HUDEP-2 (cell line): ENCODE measurements around the gene TOGARAM2.

Experiments
- DNase-seq, 76 experiments: peaks; one replicate each; lab custom pipeline; 2025; ENCODE audit not compliant: unreplicated experiment in 76 of 76; lab: John Stamatoyannopoulos, UW

Gene TOGARAM2

GRCh38 chr2:28981016-28981441 is at the start of gene TOGARAM2:
TOGARAM2 (plus strand) TSS chr2:28981298; CDS start chr2:28994835, 13,537 bp downstream.
- DNase-seq: no peak

GRCh38 chr2:28934769-28935168 is 46.3 kb upstream of the TOGARAM2 start:
- no peak for DNase-seq

- no peak for DNase-seq
These were observed 40.1 kb upstream of the TOGARAM2 start for GRCh38 chr2:28941008-28941407.

- no peak for DNase-seq
These were observed 36.4 kb upstream of the TOGARAM2 start for GRCh38 chr2:28944535-28945248.

GRCh38 chr2:28948160-28948559 is 32.9 kb upstream of the TOGARAM2 start:
- no peak for DNase-seq

- no peak for DNase-seq
These were observed 31.9 kb upstream of the TOGARAM2 start for GRCh38 chr2:28949190-28949589.

- DNase-seq: peak in 1 of 76 experiments; percentile 5
These were observed 31.3 kb upstream of the TOGARAM2 start for GRCh38 chr2:28949617-28950305.

GRCh38 chr2:28950941-28951630 is 30.0 kb upstream of the TOGARAM2 start:
- DNase-seq: peak in 28 of 76 experiments; percentile 4 to 52 (median 18)

- DNase-seq: no peak
These were observed 28.9 kb upstream of the TOGARAM2 start for GRCh38 chr2:28951910-28952835.

GRCh38 chr2:28952836-28953211 is 28.3 kb upstream of the TOGARAM2 start:
- peak in 42 of 76 experiments; percentile 6 to 77 (median 29) for DNase-seq

- no peak for DNase-seq
These were observed 25.6 kb upstream of the TOGARAM2 start for GRCh38 chr2:28955467-28955866.

GRCh38 chr2:28956415-28956826 is 24.7 kb upstream of the TOGARAM2 start:
- DNase-seq: peak in 6 of 76 experiments; percentile 3 to 21 (median 12)

GRCh38 chr2:28956890-28957289 is 24.2 kb upstream of the TOGARAM2 start:
- DNase-seq: no peak

- peak in 32 of 76 experiments; percentile 2 to 61 (median 32) for DNase-seq
These were observed 22.4 kb upstream of the TOGARAM2 start for GRCh38 chr2:28958689-28959088.

GRCh38 chr2:28960401-28960800 is 20.7 kb upstream of the TOGARAM2 start:
- no peak for DNase-seq

- no peak for DNase-seq
These were observed 18.6 kb upstream of the TOGARAM2 start for GRCh38 chr2:28962505-28962904.

- no peak for DNase-seq
These were observed 10.5 kb upstream of the TOGARAM2 start for GRCh38 chr2:28970464-28971160.

GRCh38 chr2:28972778-28973335 is 8.2 kb upstream of the TOGARAM2 start:
- no peak for DNase-seq

GRCh38 chr2:28974252-28974651 is 6.8 kb upstream of the TOGARAM2 start:
- DNase-seq: no peak
